CD4-positive, alpha-beta T cell treated with Interleukin-21 for 1 hour (primary cell): ENCODE data around the gene ABHD10.
"Not testable (repeated sequence)": the region's sequence is repeated elsewhere in the genome, so short reads cannot be mapped to it uniquely, and the experiment has no call there.

Source experiments
- DNase-seq: peaks from one replicate; pipeline ENCODE4 v3.0.0-alpha.2; 2020

Gene ABHD10

DNA sequence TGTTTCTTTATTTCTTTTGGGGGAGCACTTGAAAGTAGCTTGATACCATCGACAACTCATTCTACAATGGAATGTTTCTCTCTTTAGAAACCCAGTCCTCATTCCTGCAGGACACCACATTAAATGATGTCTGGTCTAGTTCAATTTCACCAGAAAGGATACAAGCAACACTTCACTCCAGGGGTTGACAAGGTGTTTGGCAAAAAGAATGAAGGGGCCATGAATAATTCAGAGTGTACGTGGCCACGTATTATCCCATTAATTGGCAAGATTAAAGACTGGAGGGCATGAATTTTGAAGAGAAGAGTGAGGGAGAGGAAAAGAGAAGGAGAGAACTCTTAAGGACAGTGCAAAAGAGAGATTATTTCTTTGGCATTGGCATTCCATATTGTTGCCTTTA, 56.4 kb downstream of the ABHD10 start:
- no peak for DNase-seq

DNA sequence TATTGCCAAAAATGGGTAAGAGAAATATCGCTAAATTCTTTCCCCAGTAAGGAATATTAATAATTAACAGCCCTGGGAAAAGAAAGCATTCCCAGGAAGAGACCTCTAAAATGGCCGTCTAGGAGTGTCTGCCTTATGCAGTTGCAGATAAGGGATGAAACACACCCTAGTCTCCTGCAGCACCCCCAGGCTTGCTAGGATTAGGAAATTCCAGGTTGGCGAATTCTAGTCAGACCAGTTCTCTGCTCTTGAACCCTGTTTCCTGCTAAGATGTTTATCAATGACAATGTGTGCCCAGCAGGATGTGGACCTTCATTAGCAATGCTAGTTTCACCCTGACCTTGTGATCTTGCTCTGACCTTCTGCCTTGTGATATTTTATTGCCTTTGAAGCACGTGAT, 58.4 kb downstream of the ABHD10 start:
- not testable (repeated sequence) for DNase-seq

DNA sequence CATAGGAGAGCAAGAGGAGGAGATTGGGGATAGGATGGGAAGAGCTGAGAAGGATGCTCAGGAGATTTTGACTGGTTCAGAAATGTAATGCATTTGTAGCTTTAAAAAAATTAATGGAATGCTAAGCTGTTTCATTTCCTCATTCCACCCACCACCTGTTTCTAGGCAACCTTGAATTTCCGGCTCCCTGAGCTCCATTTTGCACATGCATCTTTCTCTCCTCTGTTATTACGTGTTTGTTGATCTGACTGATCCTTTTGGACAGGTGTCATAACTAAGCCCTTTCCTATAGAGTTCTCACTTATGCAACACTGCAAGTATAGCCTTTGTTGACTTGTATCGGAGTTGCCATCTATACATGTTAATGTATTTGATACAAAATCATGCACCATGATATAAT, 60.0 kb downstream of the ABHD10 start:
- no peak for DNase-seq

DNA sequence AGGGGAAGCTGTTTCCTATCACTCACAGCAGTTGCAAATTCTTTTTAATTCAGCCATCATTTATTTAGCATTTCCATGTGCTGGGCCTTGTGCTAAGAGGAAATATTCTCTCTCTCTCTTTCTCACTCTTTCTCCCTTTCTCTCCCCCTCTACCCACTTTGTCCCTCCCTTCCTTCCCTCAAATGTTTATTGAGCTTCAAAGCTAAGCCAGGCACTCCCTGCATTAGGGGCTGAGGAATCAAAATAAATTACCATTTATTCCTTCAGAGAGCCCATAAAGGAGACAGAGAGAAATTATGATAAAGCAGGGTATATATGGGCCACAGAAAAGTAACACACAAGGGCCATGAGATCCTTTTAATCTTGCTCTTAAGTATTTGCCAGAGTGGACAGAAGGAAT, 62.5 kb downstream of the ABHD10 start:
- no peak for DNase-seq

DNA sequence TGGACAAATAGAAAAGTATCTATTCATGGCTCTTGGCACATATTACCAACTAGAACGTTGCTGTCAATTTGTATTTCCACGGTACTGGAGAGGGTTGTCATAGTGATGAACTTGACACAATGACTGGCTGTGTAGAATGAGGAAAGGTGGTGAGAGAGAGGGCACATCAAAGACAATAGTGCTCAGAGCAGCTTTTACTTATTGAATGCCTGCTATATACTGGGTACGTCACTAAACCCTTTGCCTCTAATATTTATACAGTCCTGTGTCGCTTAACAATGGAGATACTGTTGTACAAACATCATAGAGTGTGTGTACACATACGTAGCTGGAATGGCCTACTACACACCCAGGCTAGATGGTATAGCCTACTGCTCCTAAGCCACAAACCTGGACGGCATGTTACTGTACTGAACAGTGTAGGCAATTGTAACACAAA, 64.0 kb downstream of the ABHD10 start:
- no peak for DNase-seq
